DMS153 treated with DMSO at 0.1 percent for 48 hours (cell line): Measurements from ENCODE around the gene ZNF221.

Experiments
- DNase-seq: peaks from one replicate; lab custom pipeline; 2025; ENCODE audit not compliant: unreplicated experiment; lab: John Stamatoyannopoulos, UW

Gene ZNF221

GRCh38 chr19:43956827-43957226 is 5.8 kb downstream of the ZNF221 start:
- DNase-seq: no peak

DNA sequence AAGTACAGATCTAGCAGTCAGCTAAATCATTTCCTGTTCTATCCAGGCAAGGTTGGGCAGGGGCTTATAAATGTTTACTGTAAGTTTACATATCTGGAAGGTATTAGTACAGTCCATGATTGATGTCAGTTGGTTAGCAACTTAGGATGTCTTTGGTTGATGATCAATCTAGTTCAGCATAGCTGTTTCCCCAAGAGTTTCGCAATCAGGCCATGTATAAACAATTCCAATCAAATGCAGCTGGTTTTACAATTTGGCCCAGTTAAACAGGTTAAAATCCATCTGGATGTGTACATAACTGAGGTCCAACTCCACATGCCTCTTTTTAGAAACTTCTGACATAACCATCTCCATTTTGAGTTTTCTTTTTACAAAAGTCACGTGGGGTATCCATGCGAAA is 6.9 kb downstream of the ZNF221 start:
- no peak for DNase-seq

DNA sequence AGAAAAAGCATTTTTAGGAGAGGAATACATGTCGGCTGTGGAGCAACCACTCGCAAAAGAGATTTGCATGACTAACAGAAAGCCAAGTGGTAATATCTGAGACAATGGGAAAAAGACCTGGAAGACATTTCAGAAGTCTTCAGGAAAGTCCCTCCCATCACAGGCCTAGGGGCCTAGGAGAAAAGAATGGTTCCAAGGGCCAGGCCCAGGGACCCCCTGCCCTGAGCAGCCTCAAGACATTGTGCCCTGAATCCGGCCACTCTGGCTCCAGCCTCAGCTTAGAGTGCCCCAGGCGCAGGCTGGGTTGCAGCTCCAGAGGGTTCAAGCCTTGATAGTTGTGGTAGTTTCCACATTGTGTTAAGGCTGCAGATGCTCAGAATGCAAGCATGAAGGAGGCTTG is 9.4 kb downstream of the ZNF221 start:
- no peak for DNase-seq

- no peak for DNase-seq
Observed at GRCh38 chr19:43966079-43966694, 15.2 kb downstream of the ZNF221 start.

DNA sequence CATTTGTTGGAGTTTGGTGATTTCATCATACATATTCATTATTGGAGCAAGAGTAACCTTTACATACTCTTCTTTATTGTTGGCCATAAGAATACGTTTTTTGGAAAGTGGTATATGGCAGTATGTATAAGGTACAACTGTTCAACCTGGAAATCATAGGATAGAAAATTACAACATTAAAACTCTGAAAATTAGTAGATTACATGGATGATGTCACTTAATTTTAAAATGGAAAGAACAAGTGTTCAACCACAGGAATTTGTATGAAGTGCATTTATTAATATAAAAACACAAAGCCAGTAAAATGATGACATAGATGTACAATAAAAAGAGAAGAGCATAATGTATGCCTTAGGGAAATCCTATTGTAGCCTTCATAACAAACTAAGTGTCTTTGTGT is 25.7 kb downstream of the ZNF221 start:
- DNase-seq: no peak

- no peak for DNase-seq
Observed at GRCh38 chr19:43983544-43983911, 32.5 kb downstream of the ZNF221 start.

- DNase-seq: peak; percentile 59
Observed at GRCh38 chr19:43983912-43984686, 33.1 kb downstream of the ZNF221 start, which contains the start of gene ZNF155. Gene ZNF155, plus strand, starts transcription at chr19:43984188. Its CDS starts 4,356 bp downstream, at chr19:43988544.

DNA sequence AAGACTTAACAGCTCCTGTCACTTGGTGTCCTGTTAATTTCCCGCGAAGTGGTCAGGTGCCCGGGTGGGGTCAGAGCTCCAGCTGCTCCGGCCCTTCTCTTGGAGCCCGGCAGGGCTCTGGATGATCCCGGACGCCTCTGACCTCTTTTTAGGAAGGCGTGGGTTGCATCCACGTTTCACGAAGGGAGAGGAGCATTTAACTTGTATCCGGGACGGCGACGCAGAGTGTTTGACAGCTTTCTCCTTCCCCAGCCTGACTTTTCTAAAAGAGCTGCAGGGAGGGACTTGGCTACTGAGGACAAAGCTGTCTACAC is 33.6 kb downstream of the ZNF221 start:
- no peak for DNase-seq

DNA sequence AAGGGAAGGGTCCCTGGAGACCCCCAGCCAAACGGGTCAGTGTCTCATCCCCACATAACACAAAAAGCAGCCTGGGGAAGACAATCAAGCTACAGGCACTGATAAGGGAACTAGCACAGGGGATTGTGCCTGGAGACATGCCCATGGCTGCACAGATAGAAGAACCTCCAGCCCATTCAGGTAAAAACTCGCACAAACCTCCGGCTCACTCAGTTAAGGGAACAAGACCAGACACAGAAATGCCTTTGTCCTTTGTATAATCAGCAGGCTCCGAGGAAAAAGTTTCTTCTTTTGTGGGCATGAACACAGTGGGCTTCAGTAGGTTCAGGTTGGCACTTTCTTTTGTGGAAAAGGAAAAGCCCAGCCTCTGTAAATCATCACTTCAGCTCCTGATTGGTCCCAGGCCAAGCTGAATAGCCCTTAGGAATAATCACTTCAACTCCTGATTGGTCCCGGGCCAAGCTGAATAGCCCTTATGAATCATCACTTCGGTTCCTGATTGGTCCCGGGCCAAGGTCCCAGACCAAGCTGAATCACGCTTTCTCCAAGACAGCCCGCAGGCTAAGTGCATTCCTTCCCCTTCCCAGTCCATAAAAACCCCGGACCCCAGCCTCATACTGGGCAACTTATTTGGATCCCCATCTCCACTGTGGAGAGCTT is 46.7 kb downstream of the ZNF221 start:
- DNase-seq: no peak

DNA sequence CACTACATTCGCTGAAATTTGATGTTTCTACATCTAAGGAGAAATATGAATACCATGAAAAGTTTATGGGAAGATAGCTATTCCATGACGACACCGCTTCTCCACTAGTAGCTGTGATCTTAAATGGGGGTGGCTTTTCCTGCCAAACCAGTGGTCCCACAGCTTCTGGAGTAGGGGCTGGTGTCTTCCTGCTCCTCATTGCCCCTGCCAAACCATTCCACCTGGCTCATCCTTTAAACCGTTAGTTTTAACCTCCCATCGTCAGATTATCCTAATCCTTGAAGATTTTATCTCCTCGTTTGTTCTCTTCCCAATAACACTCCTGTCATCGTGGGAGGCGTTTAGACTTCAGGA is 51.2 kb downstream of the ZNF221 start:
- DNase-seq: no peak

- DNase-seq: peak; percentile 91
Observed at GRCh38 chr19:44002566-44003460, 51.8 kb downstream of the ZNF221 start, which contains the start of gene ZNF230. Gene ZNF230, plus strand, starts transcription at chr19:44002957. Its CDS starts 4,122 bp downstream, at chr19:44007079.

DNA sequence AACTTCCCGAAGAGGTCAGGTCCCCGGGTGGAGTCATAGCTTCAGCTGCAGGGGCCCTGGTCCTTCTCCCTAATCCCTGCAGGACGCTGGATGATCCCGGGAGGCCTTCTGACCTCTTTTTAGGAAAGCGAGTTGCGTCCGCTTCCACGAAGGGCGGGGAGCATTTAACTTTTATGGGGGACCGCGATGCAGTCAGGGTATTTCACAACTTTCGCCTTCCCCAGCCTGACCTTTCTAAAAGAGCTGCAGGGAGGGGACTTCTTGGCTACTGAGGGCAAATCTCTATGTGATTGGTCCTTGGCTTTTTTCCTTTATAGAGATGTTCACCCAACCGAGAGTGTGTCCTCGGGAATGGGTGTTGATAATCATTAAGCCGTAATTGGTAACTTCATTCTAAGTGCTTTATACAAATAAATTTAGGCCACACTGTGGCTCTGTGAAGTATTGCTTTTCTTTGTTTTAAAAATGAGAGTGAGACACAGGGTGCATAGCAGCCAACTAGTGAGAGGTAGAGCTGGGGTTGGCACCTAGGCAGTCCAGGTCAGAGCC is 52.5 kb downstream of the ZNF221 start:
- DNase-seq: no peak

DNA sequence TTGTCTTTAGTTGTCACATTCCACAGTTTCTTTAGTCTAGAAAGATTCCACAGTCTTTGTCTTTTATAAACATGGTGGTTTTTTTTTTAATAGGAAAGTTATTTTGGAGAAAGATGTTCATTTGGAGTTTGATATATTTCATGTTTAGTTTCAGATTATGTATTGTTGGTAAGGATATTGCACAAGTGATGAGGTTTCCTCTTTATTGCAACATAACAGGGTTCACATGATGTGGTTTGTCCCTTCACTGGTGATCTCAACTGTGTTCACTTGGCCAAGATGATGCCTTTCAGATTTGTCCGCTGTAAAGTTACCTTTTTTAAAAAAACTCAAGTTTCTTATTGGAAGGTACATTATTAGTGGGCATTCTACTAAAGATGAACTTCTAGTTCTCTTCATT is 54.9 kb downstream of the ZNF221 start:
- DNase-seq: no peak

- DNase-seq: no peak
Observed at GRCh38 chr19:44007473-44007872, 56.4 kb downstream of the ZNF221 start.

GRCh38 chr19:44010468-44010867 is 59.4 kb downstream of the ZNF221 start:
- no peak for DNase-seq
